CD4-positive, alpha-beta T cell treated with Interleukin-15 for 1 hour (primary cell): ENCODE measurements around the gene PCED1B.

Experiments used
- DNase-seq: peaks from one replicate; pipeline ENCODE4 v3.0.0-alpha.2; 2020

PCED1B gene

DNA sequence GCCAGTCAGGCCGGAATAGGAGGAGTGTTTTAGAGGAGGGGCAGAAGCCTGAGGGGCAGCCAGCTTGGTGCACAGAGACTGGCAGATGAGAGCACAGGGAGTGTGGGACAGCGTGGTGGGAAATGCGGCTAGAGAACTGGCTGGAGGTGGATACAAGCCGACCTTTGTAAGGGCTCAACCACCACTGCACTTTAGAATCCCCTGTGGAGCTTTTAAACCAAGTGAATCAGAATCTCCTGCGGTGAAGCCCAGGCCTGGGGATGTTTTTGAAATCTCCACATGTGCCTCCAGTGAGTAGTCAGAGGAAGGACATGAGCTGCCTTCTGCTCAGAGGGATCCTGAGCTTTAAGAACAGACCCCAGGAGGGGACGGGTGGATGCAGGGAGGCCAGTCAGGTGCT, 10.9 kb upstream of the PCED1B start:
- no peak for DNase-seq

GRCh38 chr12:47070310-47070709, 9.1 kb upstream of the PCED1B start:
- DNase-seq, result no peak

DNA sequence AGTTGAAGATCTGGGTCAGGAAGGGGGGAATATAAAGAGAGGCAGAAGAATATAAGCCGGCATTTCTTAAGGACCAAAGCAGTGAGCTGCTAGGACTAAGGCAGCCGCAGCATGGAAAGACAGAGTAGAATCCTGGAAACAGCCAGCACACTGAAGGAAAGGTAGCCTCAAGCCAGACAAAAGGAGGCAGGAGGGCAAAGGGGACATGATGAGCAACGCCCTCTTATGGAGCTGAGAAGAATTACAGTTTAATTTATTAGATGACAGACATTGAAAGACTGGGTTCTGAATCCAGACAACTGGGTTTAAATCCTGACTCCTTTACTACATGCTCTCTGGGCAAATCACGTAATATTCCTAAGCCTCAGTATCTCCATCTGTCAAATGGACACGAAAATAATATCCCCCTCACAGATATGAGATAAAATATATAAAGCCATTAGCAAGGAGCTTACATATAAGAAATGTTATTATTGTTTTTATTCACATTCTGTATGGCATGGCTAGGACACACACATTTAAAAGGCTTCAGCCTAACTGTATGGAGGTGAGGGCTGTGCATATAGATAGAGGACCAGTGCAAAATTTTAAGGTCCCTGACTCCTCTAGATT, 8.1 kb upstream of the PCED1B start:
- no peak for DNase-seq

- no peak for DNase-seq
Observed at GRCh38 chr12:47073951-47074350, 5.5 kb upstream of the PCED1B start.

- DNase-seq, result no peak
Observed at GRCh38 chr12:47074757-47075156, 4.7 kb upstream of the PCED1B start.

- DNase-seq, result no peak
Observed at GRCh38 chr12:47075192-47076084, 4.0 kb upstream of the PCED1B start.

DNA sequence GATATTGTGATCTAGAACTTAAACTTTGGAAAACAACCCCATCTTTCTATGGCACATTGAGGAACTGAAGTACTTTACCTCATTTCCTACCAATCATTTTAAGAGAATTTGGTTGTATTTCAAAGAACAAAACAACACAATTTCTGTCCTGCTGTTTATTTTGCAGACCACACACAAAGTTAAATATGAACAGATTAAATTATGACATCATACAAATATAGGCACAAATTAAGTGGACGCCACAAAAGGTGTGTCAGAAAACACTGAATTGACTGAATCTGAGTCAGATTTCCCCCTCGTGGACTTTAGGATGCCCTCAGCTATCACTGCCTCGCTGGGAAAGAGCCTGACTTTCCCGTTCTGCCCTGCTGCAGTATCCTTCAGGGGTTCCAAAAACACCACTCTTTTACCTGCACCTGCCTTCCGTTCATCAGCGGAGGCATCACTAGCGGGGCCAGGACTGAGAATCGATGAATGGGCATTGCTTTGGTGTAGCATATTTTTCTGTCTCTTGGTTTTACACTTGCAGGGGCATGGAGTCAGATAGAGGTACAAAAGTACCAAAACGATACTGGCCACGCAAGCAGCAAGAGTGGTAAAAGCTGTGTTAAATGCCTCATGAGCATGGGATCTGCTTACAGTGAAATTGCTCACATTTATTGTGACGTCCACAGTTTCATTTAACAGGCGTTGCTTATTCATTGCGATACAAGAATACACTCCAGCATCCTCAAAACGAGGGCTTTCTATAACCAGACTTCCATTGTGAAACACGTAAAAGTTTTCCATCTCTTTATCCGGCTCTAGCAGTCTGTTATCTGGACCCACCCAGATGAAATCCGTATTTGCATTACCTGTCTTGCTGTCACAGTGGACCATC, 2.0 kb upstream of the PCED1B start:
- no peak for DNase-seq

DNA sequence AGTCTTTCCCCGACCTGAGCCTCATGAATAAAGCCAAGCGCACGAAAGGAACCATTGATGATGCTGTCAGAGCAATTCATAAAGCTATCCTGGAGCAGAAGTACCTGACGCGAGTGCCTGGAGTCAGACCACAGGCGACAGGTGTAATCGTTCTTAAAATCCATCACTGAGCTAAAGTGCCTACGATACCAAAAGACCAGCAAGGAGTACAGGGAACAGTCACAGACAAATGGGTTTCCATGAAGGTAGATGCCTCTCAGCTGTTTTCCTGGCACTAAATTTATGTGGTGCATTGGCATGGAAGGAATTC, 1.4 kb upstream of the PCED1B start:
- DNase-seq, result no peak

DNA sequence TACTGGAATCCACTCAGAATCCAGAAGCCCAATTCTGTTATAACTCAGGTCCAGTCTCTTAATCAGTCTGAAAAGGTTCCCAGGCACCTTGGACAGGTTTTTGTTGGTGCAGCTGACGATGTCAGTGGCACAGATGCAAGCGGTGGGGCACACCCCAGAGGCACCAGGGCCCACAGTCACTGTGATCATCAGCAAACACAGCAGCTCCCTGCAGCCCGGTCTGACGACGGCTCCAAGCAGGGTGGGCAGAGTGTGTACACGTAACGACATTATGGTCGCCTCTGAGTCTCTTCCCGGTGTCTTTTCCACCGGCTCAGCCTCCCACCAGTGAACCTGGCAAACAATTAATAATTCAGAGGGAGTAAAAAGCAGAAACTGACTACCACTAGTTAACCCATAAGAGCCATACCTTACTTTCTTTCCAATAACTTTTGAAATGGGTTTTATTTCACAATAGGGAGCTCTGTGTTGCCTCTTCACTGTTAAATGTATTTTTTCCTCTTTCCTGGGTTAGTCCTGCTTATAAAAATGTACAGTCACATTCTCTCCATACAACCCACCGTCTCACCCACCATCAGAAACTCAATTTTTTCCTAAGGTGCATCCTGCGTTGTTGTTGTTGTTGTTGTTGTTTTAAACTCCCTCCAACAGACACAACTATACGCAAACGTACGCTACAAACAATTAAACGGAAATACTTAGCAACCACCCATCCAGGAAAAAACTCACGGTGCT, 521 bp upstream of the PCED1B start:
- peak; percentile 42 for DNase-seq

DNA sequence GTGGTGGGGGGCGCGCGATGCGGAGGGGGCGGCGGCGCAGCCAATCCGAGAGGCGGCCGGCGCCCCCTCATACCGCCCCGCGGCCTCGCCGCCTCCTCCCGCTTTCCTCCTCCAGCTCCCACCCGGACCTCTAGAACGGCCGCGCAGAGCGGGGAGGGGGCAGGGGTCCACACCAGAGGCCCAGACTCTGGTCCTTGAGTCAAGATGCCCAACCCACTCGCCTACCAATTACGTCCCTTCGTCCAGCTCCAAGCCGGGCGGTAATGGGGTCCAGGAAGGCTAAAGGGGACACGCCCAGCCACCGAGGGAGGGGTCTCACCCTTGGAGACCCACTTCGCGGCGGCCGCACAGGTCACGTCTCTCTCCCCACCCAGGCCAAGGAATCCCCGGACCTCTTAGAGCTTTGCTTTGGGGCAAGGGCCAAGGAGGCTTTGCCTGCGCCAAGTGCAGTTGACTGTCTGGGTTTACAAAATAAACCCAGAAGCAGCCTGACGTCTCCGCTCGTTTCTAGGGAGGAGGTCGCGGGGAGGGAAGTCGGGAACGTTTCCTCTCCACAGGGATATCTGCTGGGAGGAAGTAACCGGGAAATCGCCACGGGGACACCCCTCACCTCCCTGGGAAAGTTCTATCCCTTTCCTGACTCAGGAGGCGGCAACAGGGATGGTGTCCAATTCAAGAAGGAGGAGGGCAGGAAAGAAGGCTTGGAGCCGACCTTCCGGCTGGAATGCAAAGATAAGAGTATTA, 732 bp downstream of the PCED1B start:
- peak; percentile 19 for DNase-seq

GRCh38 chr12:47080725-47081502, 1.5 kb downstream of the PCED1B start:
- peak; percentile 49 for DNase-seq

GRCh38 chr12:47082283-47082682, 2.9 kb downstream of the PCED1B start:
- no peak for DNase-seq

DNA sequence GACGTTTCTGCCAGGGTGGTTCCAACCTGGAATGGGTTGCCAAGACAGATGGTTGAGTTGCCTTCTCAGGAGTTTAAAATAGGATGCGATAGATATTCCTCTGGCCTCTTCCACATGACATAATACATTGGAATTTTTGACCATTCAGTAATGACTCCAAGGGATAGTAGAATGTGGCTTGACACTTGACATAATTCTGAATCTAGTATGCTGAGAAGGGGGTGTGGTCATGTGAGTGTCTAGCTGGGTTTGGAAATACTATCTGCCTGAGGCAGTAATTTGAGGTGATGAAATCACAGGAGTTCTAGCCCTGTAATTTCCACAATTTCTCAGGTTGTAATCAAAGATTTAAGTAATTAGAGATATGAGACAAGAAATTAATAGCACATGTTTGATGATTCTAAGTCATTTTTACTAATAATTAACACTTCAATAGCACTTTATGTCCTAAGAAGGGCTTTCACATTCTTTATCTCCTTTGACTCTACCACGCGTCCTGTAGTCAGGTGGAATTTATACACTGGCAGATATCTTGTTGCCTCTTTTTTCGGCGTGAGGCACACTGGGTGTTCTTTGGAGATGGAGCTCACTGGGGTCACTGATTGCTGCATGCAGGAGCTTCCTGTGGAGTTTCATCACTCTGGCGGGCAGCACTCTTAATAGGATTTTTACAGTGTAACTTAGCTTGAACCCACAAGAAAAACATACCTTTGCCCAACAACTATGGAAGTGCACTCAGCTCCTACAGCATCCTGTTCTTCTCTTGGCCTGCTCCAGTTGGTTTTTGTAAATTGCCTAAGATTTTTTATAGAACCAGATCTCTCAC, 3.6 kb downstream of the PCED1B start:
- no peak for DNase-seq

- no peak for DNase-seq
Observed at GRCh38 chr12:47084172-47084571, 4.8 kb downstream of the PCED1B start.

- DNase-seq, result peak; percentile 36
Observed at GRCh38 chr12:47085815-47086252, 6.4 kb downstream of the PCED1B start.

DNA sequence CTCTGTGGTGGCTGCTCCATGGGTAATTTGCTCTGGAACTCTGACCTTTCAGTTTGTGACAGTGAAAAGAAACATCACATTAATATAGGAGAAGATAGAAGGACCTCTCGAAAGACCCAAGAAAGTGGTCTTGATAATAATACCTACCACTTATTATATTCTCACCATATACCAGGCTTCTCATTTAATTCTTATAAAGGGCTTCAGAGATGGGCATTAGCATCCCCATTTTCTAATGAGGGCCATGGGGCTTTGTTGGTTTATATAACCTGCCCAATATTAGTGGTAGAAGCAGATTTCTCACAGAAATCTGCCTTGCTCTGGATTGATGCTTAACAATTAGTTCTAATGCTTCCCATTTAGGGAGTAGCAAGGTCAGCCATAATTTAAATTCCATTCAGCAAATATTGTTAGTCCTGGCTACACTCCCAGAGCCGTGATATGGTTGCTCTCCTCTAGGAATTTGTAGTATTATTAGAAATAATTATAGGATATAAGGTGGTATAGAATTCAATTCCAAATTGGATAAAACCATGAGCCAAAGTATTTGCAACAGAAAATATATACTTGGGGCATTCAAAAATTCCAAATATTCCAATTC, 7.8 kb downstream of the PCED1B start:
- DNase-seq, result no peak

DNA sequence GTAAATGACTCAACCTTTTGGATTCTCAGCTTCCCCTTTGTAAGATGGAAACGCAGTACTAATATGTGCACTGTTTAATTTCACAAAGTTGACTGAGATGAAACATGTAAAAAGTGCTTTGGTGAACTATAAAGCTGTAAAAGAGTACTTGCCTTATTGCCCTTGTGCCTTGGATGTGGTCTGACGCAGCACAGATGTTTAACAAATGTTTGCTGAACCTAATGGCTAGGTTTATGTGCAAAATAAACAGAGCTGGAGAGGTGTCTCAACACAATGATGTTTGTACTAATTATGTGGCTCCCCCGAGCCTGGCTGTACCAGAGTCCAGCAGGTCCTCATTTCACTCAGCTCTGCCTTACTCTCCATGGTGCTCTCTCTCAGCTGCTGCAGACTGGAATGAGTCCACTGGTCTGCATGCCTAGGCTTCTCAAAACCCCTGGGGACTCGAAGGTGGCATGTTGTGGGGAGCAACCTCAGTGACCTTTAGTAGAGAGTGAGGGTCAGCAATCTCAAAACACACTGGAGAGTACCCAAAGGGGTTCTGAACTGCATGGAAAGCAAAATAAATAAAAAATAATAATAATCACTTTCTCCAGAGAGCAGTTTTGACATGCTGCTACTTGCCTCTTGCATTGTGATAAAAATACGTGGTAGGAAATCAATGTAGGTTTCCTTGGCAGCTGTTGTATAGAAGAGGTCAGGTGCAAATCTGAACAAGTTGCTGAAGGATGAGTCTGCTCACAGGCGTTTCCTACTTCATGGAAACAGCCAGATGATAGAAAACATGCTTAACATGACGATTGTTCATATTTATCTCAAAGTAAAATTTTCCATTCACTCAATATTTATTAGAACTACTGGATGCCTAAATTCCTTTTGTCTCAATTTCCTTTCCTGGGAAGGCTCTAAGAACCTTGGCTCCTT, 8.9 kb downstream of the PCED1B start:
- no peak for DNase-seq

DNA sequence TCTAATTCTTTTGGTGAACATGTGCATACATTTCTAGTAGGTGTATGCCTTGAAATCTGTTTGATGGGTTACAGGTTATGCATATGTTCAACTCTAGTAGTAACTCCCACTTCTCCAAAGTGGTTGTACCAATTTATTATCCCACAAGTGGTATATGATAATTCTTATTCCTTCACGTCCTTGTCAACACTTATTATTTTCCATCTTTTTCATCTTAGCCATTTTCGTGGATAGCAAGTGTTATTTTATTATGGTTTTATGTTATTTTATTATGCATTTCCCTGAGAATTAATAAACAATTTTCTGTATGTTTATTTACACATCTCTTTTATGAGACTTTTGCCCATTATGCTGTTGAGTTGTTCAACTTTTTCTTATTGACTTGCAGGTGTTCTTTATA, 11.6 kb downstream of the PCED1B start:
- DNase-seq, result no peak

DNA sequence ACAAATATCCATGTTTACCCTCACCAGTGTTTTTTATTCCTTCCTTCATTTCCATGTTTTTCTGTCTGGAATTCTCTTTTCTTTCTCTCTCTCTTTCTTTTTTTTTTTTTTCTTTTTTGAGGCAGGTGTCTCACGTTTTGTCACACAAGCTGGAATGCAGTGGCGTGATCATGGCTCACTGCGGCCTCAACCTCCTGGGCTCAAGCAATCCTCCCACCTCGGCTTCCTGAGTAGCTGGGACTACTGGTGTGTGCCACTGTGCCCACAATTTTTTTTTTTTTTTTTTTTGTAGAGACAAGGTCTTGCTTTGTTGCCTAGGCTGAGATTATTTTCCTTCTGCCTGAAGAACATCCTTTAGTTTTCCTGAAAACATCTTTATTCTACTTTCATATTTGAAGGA, 15.4 kb downstream of the PCED1B start:
- DNase-seq, result no peak
